ENCODE data around the gene PRG3.
A peak's percentile ranks its signal among the peaks of the same experiment; 100 is the strongest.

Gene PRG3

GRCh38 chr11:57359896-57360690, 20.9 kb downstream of the PRG3 start:
- TF ChIP-seq, protein P1, sequence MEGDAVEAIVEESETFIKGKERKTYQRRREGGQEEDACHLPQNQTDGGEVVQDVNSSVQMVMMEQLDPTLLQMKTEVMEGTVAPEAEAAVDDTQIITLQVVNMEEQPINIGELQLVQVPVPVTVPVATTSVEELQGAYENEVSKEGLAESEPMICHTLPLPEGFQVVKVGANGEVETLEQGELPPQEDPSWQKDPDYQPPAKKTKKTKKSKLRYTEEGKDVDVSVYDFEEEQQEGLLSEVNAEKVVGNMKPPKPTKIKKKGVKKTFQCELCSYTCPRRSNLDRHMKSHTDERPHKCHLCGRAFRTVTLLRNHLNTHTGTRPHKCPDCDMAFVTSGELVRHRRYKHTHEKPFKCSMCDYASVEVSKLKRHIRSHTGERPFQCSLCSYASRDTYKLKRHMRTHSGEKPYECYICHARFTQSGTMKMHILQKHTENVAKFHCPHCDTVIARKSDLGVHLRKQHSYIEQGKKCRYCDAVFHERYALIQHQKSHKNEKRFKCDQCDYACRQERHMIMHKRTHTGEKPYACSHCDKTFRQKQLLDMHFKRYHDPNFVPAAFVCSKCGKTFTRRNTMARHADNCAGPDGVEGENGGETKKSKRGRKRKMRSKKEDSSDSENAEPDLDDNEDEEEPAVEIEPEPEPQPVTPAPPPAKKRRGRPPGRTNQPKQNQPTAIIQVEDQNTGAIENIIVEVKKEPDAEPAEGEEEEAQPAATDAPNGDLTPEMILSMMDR (conservative IDR thresholded peaks at IDR 0.05; ENCODE audit: low read length): no peak
- DNase-seq (ENCODE audit: low read depth): no peak
- H3K4me3 ChIP-seq (ENCODE audit: low read length): no peak overlapping the region

DNA sequence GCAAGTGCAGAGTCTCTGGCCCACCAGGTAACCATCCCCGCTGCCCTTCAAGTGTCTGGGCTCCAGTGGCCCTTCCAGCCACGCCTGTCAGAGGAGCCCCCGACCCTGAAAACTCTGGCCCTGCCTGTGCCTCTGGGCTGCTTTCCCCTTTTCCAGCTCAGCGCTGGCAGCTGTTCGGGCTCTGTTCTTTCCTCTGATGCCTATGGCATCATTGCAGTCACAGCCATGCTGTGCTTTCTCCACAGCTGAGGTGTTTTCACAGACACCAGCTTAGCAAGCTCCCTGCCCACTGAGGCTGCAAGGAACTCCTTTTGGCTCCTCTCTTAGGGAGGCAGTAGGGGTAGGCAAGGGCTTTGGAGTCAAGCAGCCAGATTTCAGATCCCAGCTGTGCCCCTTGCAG, 21.6 kb downstream of the PRG3 start:
- DNase-seq (ENCODE audit: low read depth): no peak
- TF ChIP-seq, protein P1 (conservative IDR thresholded peaks at IDR 0.05; ENCODE audit: low read length): no peak
- H3K4me3 ChIP-seq (ENCODE audit: low read length): no peak overlapping the region

DNA sequence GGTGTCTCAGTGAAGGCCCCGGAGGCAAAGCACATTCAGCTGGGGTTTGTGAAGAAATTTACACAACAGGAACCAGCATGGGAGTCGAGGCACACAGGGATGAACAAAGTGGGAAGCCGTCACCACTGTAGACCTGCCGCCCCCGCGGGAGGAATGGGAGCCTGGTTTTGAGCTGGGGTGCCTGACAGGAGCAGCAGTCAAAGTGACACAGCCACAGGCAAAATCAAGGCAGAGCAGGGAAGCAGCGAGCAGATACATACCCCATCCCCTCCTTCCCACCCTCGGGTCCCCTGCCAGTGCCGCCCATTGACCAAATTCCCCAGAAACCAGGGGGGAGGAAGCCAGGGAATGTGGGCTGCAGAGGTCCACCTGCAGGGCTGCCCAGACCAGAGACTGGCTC, 22.0 kb downstream of the PRG3 start:
- no peak overlapping the region for H3K4me3 ChIP-seq (ENCODE audit: low read length)
- no peak for DNase-seq (ENCODE audit: low read depth)
- TF ChIP-seq, protein P1 (conservative IDR thresholded peaks at IDR 0.05; ENCODE audit: low read length): no peak

DNA sequence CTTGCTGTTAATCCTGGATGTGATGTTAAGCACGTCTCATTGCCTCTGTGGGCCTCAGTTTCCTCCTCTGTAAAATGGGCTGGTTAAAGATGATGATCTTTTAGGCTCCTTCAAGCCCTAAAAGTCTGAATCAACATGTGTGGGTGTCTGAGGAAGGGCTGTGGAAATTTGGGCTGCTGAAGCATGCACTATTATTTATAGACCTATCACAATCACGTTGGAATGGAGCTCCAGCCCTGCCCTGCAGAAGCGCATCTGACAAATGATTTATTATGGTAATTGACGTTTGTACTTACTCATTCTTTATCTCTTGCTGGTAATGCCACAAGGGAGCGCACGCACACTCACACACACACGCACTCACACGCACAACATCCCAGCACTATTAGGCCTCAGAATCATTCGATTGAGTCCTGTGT, 22.4 kb downstream of the PRG3 start:
- no peak overlapping the region for H3K4me3 ChIP-seq (ENCODE audit: low read length)
- DNase-seq (ENCODE audit: low read depth): no peak
- TF ChIP-seq, protein P1 (conservative IDR thresholded peaks at IDR 0.05; ENCODE audit: low read length): no peak

DNA sequence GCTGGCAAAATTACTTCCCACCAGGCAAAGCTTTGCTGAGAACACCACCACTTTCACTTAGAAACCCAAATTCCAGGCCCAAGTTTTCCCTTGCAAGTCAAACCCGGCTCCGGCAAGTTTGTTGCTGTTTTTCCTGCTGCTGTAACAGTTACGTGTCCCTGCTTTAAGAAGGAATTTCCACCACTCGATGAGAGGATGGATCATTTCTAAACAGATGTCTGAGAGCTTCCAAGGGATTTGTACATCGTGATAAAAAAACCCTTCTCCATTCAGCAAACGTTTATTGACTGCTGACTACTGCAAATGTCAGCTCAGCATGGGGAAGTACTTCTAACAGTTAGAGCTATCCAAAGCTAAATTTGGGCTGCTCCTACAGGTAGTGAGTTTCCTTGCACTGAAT, 23.1 kb downstream of the PRG3 start:
- DNase-seq (ENCODE audit: low read depth): peak; percentile 61
- TF ChIP-seq, protein P1 (conservative IDR thresholded peaks at IDR 0.05; ENCODE audit: low read length): no peak
- no peak overlapping the region for H3K4me3 ChIP-seq (ENCODE audit: low read length)

DNA sequence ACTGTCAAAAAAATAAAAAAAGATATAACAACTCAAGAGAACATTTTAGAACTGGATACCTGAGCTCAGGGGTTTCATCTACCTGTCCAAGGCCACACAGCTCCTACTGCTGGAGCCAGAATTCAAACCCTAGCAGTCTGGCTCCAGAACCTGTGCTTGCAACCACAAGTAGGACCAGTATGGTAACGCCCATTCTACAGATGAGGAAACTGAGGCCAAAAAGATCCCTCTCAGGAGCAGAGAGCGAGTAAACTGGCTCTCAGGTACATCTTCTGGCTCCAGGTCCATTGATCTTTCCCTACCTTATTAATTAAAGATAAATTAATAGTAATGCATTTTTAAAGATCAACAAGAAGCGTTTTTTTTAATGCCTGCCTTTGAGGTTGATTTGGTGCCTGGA, 23.6 kb downstream of the PRG3 start:
- no peak for DNase-seq (ENCODE audit: low read depth)
- H3K4me3 ChIP-seq (ENCODE audit: low read length): no peak overlapping the region
- TF ChIP-seq, protein P1 (conservative IDR thresholded peaks at IDR 0.05; ENCODE audit: low read length): no peak

DNA sequence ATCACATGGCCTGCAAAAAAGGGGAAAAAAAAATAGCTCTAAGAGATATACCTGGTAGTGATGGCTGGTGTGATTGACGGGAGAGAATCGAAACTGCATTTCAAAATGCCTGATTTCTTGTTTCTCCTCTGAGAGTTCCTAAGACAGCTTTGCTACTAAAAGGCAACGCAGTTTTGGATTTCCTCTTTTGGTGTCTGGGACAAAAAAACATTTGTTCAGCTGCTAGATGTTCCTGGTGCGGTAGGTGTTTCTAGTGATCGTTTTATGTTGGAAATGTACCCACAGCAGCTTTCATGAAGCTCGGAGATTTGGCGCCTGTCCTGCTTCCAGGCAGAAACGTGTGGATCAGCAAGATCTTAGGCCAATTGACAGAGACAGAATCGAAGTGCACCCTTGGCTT, 24.7 kb downstream of the PRG3 start:
- TF ChIP-seq, protein P1 (conservative IDR thresholded peaks at IDR 0.05; ENCODE audit: low read length): no peak
- no peak for DNase-seq (ENCODE audit: low read depth)
- H3K4me3 ChIP-seq (ENCODE audit: low read length): no peak overlapping the region

All from AG10803 (cell line).